HepG2 (cell line): ENCODE measurements around the gene TNNI2. TPM values are rescaled to one million over a fixed set of nuclear protein-coding genes. Genes with fewer than 3 reads are reported as not detected.

ENCODE experiments used
- ETV5 ChIP-seq: IDR thresholded peaks from 2 replicates; pipeline ENCODE4 v1.6.1; 2018; ENCODE audit warnings: missing biosample characterization, missing genetic modification reagents, inconsistent platforms, borderline replicate concordance
- GABPB1 ChIP-seq: IDR thresholded peaks from 2 replicates; pipeline ENCODE4 v1.6.1; 2016; ENCODE audit warnings: mild to moderate bottlenecking, missing genetic modification reagents, moderate library complexity, missing compliant biosample characterization
- MTA1 ChIP-seq: sonication (generic); formaldehyde crosslinking; IDR thresholded peaks from 2 replicates; pipeline ENCODE4 v1.4.0; 2020; ENCODE audit warnings: missing genetic modification reagents, mild to moderate bottlenecking, borderline replicate concordance
- NFE2 ChIP-seq: sonication (generic); formaldehyde crosslinking; IDR thresholded peaks from 2 replicates; pipeline ENCODE4 v1.4.0; 2020; ENCODE audit warnings: missing genetic modification reagents
- PHF21A ChIP-seq: sonication (generic); formaldehyde crosslinking; IDR thresholded peaks from 2 replicates; pipeline ENCODE4 v1.5.0; 2020; ENCODE audit warnings: mild to moderate bottlenecking, missing genetic modification reagents
- RXRA ChIP-seq: sonication (generic); formaldehyde crosslinking; IDR thresholded peaks from 2 replicates; pipeline ENCODE4 v1.5.1; 2020; ENCODE audit warnings: missing genetic modification reagents
- SMC3 ChIP-seq: IDR thresholded peaks from 2 replicates; pipeline ENCODE4 v1.6.1; 2011; ENCODE audit warnings: low read length, improper control_type of control experiment
- ZBTB7A ChIP-seq: sonication (generic); formaldehyde crosslinking; IDR thresholded peaks from 2 replicates; pipeline ENCODE4 v1.8.0; 2022; ENCODE audit warnings: mild to moderate bottlenecking, missing genetic modification reagents
- ZFX ChIP-seq: sonication (generic); formaldehyde crosslinking; IDR thresholded peaks from 2 replicates; pipeline ENCODE4 v1.4.0; 2020; ENCODE audit warnings: mild to moderate bottlenecking, low read depth, missing genetic modification reagents, moderate library complexity
- ZNF558 ChIP-seq: sonication (generic); formaldehyde crosslinking; IDR thresholded peaks from 2 replicates; pipeline ENCODE4 v1.9.0; 2022; ENCODE audit warnings: mild to moderate bottlenecking, missing genetic modification reagents, borderline replicate concordance
- ZNF598 ChIP-seq: sonication (generic); formaldehyde crosslinking; IDR thresholded peaks from 2 replicates; pipeline ENCODE4 v1.5.1; 2020; ENCODE audit warnings: mild to moderate bottlenecking, missing genetic modification reagents, borderline replicate concordance
- ZNF687 ChIP-seq: sonication (generic); formaldehyde crosslinking; IDR thresholded peaks from 2 replicates; pipeline ENCODE4 v1.5.1; 2020; ENCODE audit warnings: mild to moderate bottlenecking, missing genetic modification reagents, moderate library complexity
- ZNF720 ChIP-seq: sonication (generic); formaldehyde crosslinking; IDR thresholded peaks from 2 replicates; pipeline ENCODE4 v1.4.0; 2020; ENCODE audit warnings: missing genetic modification reagents
- polyA plus RNA-seq, 8 experiments: library from polyadenylated mRNA; depleted of rRNA in 3 of 8; stranded (reverse) in 7 of 8; unstranded in 1 of 8; fragments of >200 nt; fragmentation: Illumina TruSeq in 4 of 8; extraction: Trizol in 4 of 8; gene quantifications; 2 replicates each; pipeline versions ENCODE4 v1.2.1 to v1.2.3, GENCODE V29; 2011 to 2016; ENCODE audit warnings: low read depth in 4 of 8, missing spikeins in 1 of 8, mixed read lengths in 1 of 8; ENCODE audit not compliant: insufficient read depth in 1 of 8
- total RNA-seq, 5 experiments: library from RNA; depleted of rRNA; stranded (reverse); fragments of >200 nt; fragmentation: Illumina TruSeq; extraction: Trizol; gene quantifications; 2 replicates each; pipeline ENCODE4 v1.2.3, GENCODE V29; 2016; ENCODE audit warnings: low read depth in 1 of 5
- TF ChIP-seq, protein P1 (sequence below), 2 experiments: sonication (generic) in 1 of 2; formaldehyde crosslinking in 1 of 2; IDR thresholded peaks; 2 replicates each; pipeline versions ENCODE4 v1.4.0 to v1.6.1; 2018 to 2020; ENCODE audit warnings: missing genetic modification reagents in 2 of 2, borderline replicate concordance in 1 of 2, low read depth in 1 of 2, mild to moderate bottlenecking in 1 of 2, missing biosample characterization in 1 of 2
- TF ChIP-seq, protein P2 (sequence below): sonication (generic); formaldehyde crosslinking; IDR thresholded peaks from 2 replicates; pipeline ENCODE4 v1.8.0; 2023; ENCODE audit warnings: mild to moderate bottlenecking, missing genetic modification reagents
- TF ChIP-seq, protein P3 (sequence below): sonication (generic); formaldehyde crosslinking; conservative IDR thresholded peaks from 2 replicates; pipeline ENCODE4 v1.4.0; 2020; ENCODE audit warnings: missing genetic modification reagents
- TF ChIP-seq, protein P4 (sequence below): sonication (generic); formaldehyde crosslinking; IDR thresholded peaks from 2 replicates; pipeline ENCODE4 v1.4.0; 2020; ENCODE audit warnings: missing genetic modification reagents, low read depth, mild to moderate bottlenecking, borderline replicate concordance

Gene TNNI2
- total and polyA plus RNA-seq, 2 of the 13 experiments (the other 11 are each of a cell fraction or from before 2014, with no cell fraction given) = 7.2 to 12.0 TPM

- TF ChIP-seq, protein P1, sequence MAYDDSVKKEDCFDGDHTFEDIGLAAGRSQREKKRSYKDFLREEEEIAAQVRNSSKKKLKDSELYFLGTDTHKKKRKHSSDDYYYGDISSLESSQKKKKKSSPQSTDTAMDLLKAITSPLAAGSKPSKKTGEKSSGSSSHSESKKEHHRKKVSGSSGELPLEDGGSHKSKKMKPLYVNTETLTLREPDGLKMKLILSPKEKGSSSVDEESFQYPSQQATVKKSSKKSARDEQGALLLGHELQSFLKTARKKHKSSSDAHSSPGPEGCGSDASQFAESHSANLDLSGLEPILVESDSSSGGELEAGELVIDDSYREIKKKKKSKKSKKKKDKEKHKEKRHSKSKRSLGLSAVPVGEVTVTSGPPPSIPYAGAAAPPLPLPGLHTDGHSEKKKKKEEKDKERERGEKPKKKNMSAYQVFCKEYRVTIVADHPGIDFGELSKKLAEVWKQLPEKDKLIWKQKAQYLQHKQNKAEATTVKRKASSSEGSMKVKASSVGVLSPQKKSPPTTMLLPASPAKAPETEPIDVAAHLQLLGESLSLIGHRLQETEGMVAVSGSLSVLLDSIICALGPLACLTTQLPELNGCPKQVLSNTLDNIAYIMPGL (CRISPR knock-in tag; IDR thresholded peaks at IDR 0.05; ENCODE audit: borderline replicate concordance in 1 of 2, low read depth in 1 of 2) = peak in 1 of 2 experiments; percentile 69; a peak in 2 of 4 replicates
- TF ChIP-seq GABPB1 (CRISPR knock-in tag) (peak; percentile 64), SMC3 (peak; percentile 52), ZBTB7A (CRISPR knock-in tag) (peak; percentile 86), MTA1 (peak; percentile 59; the same call in 1 of the 2 replicates), RXRA (CRISPR knock-in tag) (no peak; the same call in 1 of the 2 replicates), ZFX (CRISPR knock-in tag) (peak; percentile 78), NFE2 (CRISPR knock-in tag) (no peak), PHF21A (CRISPR knock-in tag) (peak; percentile 43; the same call in 1 of the 2 replicates), ETV5 (CRISPR knock-in tag) (peak; percentile 79; the same call in 1 of the 2 replicates), ZNF720 (CRISPR knock-in tag) (no peak), ZNF598 (CRISPR knock-in tag) (0 out of 2 replicates have a peak, but pooled peaks have one; percentile 26), ZNF687 (CRISPR knock-in tag) (peak; percentile 63), ZNF558 (CRISPR knock-in tag) (0 out of 2 replicates have a peak, but pooled peaks have one; percentile 55)
- TF ChIP-seq, protein P2, sequence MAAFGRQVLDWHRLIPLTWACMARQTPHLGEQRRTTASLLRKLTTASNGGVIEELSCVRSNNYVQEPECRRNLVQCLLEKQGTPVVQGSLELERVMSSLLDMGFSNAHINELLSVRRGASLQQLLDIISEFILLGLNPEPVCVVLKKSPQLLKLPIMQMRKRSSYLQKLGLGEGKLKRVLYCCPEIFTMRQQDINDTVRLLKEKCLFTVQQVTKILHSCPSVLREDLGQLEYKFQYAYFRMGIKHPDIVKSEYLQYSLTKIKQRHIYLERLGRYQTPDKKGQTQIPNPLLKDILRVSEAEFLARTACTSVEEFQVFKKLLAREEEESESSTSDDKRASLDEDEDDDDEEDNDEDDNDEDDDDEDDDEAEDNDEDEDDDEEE (CRISPR knock-in tag) = 0 out of 2 replicates have a peak, but pooled peaks have one; percentile 16
- TF ChIP-seq, protein P3, sequence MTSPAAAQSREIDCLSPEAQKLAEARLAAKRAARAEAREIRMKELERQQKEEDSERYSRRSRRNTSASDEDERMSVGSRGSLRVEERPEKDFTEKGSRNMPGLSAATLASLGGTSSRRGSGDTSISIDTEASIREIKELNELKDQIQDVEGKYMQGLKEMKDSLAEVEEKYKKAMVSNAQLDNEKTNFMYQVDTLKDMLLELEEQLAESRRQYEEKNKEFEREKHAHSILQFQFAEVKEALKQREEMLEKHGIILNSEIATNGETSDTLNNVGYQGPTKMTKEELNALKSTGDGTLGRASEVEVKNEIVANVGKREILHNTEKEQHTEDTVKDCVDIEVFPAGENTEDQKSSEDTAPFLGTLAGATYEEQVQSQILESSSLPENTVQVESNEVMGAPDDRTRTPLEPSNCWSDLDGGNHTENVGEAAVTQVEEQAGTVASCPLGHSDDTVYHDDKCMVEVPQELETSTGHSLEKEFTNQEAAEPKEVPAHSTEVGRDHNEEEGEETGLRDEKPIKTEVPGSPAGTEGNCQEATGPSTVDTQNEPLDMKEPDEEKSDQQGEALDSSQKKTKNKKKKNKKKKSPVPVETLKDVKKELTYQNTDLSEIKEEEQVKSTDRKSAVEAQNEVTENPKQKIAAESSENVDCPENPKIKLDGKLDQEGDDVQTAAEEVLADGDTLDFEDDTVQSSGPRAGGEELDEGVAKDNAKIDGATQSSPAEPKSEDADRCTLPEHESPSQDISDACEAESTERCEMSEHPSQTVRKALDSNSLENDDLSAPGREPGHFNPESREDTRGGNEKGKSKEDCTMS (CRISPR knock-in tag) = no peak
- TF ChIP-seq, protein P4, sequence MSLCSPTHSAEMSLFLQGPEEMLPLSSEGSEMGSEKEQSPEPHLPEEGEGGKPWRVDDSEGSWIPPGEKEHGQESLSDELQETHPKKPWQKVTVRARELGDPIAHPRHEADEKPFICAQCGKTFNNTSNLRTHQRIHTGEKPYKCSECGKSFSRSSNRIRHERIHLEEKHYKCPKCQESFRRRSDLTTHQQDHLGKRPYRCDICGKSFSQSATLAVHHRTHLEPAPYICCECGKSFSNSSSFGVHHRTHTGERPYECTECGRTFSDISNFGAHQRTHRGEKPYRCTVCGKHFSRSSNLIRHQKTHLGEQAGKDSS (CRISPR knock-in tag) = 0 out of 2 replicates have a peak, but pooled peaks have one; percentile 69
Observed at GRCh38 chr11:1837171-1838076, 1.4 kb upstream of the TNNI2 start (continued).
